Nephron progenitor cell (in vitro differentiated cells): ENCODE measurements around the gene FAM241B.

Experiments used
- DNase-seq: peaks from one replicate; pipeline ENCODE4 v3.0.0; 2021
- H3K27ac Mint-ChIP-seq: 2 replicates; pipeline ENCODE4 v1.8.0; 2021; ENCODE audit warnings: mild to moderate bottlenecking, moderate library complexity, mixed read lengths
- H3K27me3 Mint-ChIP-seq: 2 replicates; pipeline ENCODE4 v1.8.0; 2021; ENCODE audit warnings: mild to moderate bottlenecking, low read depth, mixed read lengths; ENCODE audit not compliant: poor library complexity
- H3K36me3 Mint-ChIP-seq: 2 replicates; pipeline ENCODE4 v1.8.0; 2021; ENCODE audit warnings: low read depth, mixed read lengths
- H3K4me1 Mint-ChIP-seq: 2 replicates; pipeline ENCODE4 v1.8.0; 2021; ENCODE audit warnings: mixed read lengths
- H3K4me3 Mint-ChIP-seq: 2 replicates; pipeline ENCODE4 v1.8.0; 2021; ENCODE audit warnings: mild to moderate bottlenecking, moderate library complexity, mixed read lengths
- H3K9me3 Mint-ChIP-seq: 2 replicates; pipeline ENCODE4 v1.8.0; 2021; ENCODE audit warnings: mild to moderate bottlenecking, moderate library complexity, mixed read lengths
- CTCF ChIP-seq: fragments of 200-600 bp; sonication (generic); IDR thresholded peaks from 2 replicates; pipeline ENCODE4 v1.5.0; 2021; ENCODE audit warnings: antibody characterized with exemption

Gene FAM241B

GRCh38 chr10:69619626-69620025 is 10.4 kb upstream of the FAM241B start:
- DNase-seq, result no peak
- H3K4me3 Mint-ChIP-seq, result no peak overlapping the region
- peaks cover 21% of the 10 kb centered on the region for H3K9me3 Mint-ChIP-seq
- peaks cover 25% of the 10 kb centered on the region for H3K27me3 Mint-ChIP-seq
- H3K36me3 Mint-ChIP-seq, result no peaks in the 10 kb centered on the region
- H3K27ac Mint-ChIP-seq, result no peak overlapping the region
- no peak for TF ChIP-seq CTCF
- H3K4me1 Mint-ChIP-seq, result no peaks in the 10 kb centered on the region

GRCh38 chr10:69620625-69621024 is 9.4 kb upstream of the FAM241B start:
- Mint-ChIP-seq H3K4me3 (no peak overlapping the region), H3K4me1 (no peaks in the 10 kb centered on the region), H3K27ac (no peak overlapping the region), H3K36me3 (no peaks in the 10 kb centered on the region), H3K27me3 (peaks cover 24% of the 10 kb centered on the region), H3K9me3 (peaks cover 21% of the 10 kb centered on the region)
- DNase-seq, result no peak
- no peak for TF ChIP-seq CTCF

GRCh38 chr10:69624245-69624786 is 5.7 kb upstream of the FAM241B start:
- H3K36me3 Mint-ChIP-seq, result no peaks in the 10 kb centered on the region
- peaks cover 18% of the 10 kb centered on the region for H3K9me3 Mint-ChIP-seq
- H3K4me3 Mint-ChIP-seq, result no peak overlapping the region
- H3K27me3 Mint-ChIP-seq, result peaks cover 44% of the 10 kb centered on the region
- no peak for DNase-seq
- no peak overlapping the region for H3K27ac Mint-ChIP-seq
- no peaks in the 10 kb centered on the region for H3K4me1 Mint-ChIP-seq
- no peak for TF ChIP-seq CTCF

GRCh38 chr10:69626826-69627225 is 3.2 kb upstream of the FAM241B start:
- H3K36me3 Mint-ChIP-seq, result no peaks in the 10 kb centered on the region
- peaks cover 56% of the 10 kb centered on the region for H3K27me3 Mint-ChIP-seq
- TF ChIP-seq CTCF, result no peak
- H3K4me3 Mint-ChIP-seq, result no peak overlapping the region
- H3K27ac Mint-ChIP-seq, result no peak overlapping the region
- H3K4me1 Mint-ChIP-seq, result no peaks in the 10 kb centered on the region
- H3K9me3 Mint-ChIP-seq, result peaks cover 18% of the 10 kb centered on the region
- no peak for DNase-seq

- no peak for TF ChIP-seq CTCF
- H3K27ac Mint-ChIP-seq, result no peak overlapping the region
- peaks cover 57% of the 10 kb centered on the region for H3K27me3 Mint-ChIP-seq
- no peaks in the 10 kb centered on the region for H3K4me1 Mint-ChIP-seq
- peak overlapping the region; percentile 80 for H3K4me3 Mint-ChIP-seq
- DNase-seq, result no peak
- peaks cover 8% of the 10 kb centered on the region for H3K9me3 Mint-ChIP-seq
- H3K36me3 Mint-ChIP-seq, result peaks cover 14% of the 10 kb centered on the region
Observed at GRCh38 chr10:69628891-69629290, 1.2 kb upstream of the FAM241B start.

- DNase-seq, result no peak
- peaks cover 14% of the 10 kb centered on the region for H3K36me3 Mint-ChIP-seq
- H3K27ac Mint-ChIP-seq, result no peak overlapping the region
- peaks cover 2% of the 10 kb centered on the region for H3K9me3 Mint-ChIP-seq
- H3K27me3 Mint-ChIP-seq, result peaks cover 53% of the 10 kb centered on the region
- no peak for TF ChIP-seq CTCF
- peak overlapping the region; percentile 80 for H3K4me3 Mint-ChIP-seq
- H3K4me1 Mint-ChIP-seq, result no peaks in the 10 kb centered on the region
Observed at GRCh38 chr10:69629519-69629896, 539 bp upstream of the FAM241B start.
